Liver (tissue), 9 donors: Measurements from ENCODE around the gene ISG20L2. TPM values are rescaled to one million over a fixed set of nuclear protein-coding genes. Genes with fewer than 3 reads are reported as not detected.

ENCODE experiments used
- DNase-seq: peaks from one replicate; pipeline ENCODE4 v3.0.0-alpha.2; 2017; ENCODE audit warnings: low spot score
- H3K27ac ChIP-seq, 2 donors: one replicate each; pipeline ENCODE4 v1.7.0; 2013; ENCODE audit warnings: inconsistent platforms in 2 of 2, low read length in 2 of 2, control low read depth in 1 of 2, low read depth in 1 of 2, mild to moderate bottlenecking in 1 of 2
- H3K27me3 ChIP-seq, 4 donors: one replicate each; pipeline versions ENCODE4 v1.6.1 to v1.7.0; 2013; ENCODE audit warnings: low read length in 3 of 4, inconsistent platforms in 1 of 4, mild to moderate bottlenecking in 1 of 4, moderate library complexity in 1 of 4; ENCODE audit not compliant: control insufficient read depth in 4 of 4, insufficient read depth in 4 of 4
- H3K36me3 ChIP-seq, 4 donors: one replicate each; pipeline versions ENCODE4 v1.6.1 to v1.7.0; 2013; ENCODE audit warnings: low read length in 3 of 4, mild to moderate bottlenecking in 3 of 4, low read depth in 1 of 4, moderate library complexity in 1 of 4; ENCODE audit not compliant: control insufficient read depth in 4 of 4, insufficient read depth in 3 of 4
- H3K4me1 ChIP-seq, 4 donors: one replicate each; pipeline versions ENCODE4 v1.6.1 to v1.7.0; 2013; ENCODE audit warnings: low read length in 3 of 4, mild to moderate bottlenecking in 3 of 4, moderate library complexity in 1 of 4; ENCODE audit not compliant: control insufficient read depth in 4 of 4, insufficient read depth in 4 of 4
- H3K4me3 ChIP-seq, 3 donors: one replicate each; pipeline versions ENCODE4 v1.6.1 to v1.7.0; 2013; ENCODE audit warnings: low read length in 3 of 3, control low read depth in 1 of 3, low read depth in 1 of 3, mild to moderate bottlenecking in 1 of 3
- H3K9ac ChIP-seq, 2 donors: one replicate each; pipeline ENCODE4 v1.7.0; 2013; ENCODE audit warnings: low read length in 2 of 2, mild to moderate bottlenecking in 2 of 2, moderate library complexity in 2 of 2, control low read depth in 1 of 2, low read depth in 1 of 2
- H3K9me3 ChIP-seq, 4 donors: one replicate each; pipeline versions ENCODE4 v1.6.1 to v1.7.0; 2013; ENCODE audit warnings: low read length in 3 of 4; ENCODE audit not compliant: control insufficient read depth in 4 of 4
- ATF3 ChIP-seq: IDR thresholded peaks from 2 replicates; pipeline ENCODE4 v1.6.1; 2016; ENCODE audit warnings: antibody characterized with exemption
- CTCF ChIP-seq: fragments of 150-350 bp; IDR thresholded peaks from 2 replicates; pipeline ENCODE4 v1.5.1; 2017; ENCODE audit warnings: improper control_type of control experiment, low read depth, low read length; ENCODE audit not compliant: missing input control
- EGR1 ChIP-seq, 2 donors: IDR thresholded peaks; 2 replicates each; pipeline ENCODE4 v1.6.1; 2016 to 2018; ENCODE audit warnings: antibody characterized with exemption in 2 of 2, low read depth in 2 of 2
- FOXA1 ChIP-seq: IDR thresholded peaks from 2 replicates; pipeline ENCODE4 v1.6.1; 2016; ENCODE audit warnings: antibody characterized with exemption
- FOXA2 ChIP-seq: IDR thresholded peaks from 2 replicates; pipeline ENCODE4 v1.6.1; 2016; ENCODE audit warnings: antibody characterized with exemption
- GABPA ChIP-seq, 2 donors: IDR thresholded peaks in 1 of 2; conservative IDR thresholded peaks in 1 of 2; 2 replicates each; pipeline ENCODE4 v1.6.1; 2016; ENCODE audit warnings: antibody characterized with exemption in 2 of 2, mild to moderate bottlenecking in 1 of 2, moderate library complexity in 1 of 2
- HNF4A ChIP-seq, 2 donors: conservative IDR thresholded peaks; 2 replicates each; pipeline ENCODE4 v1.6.1; 2016; ENCODE audit warnings: antibody characterized with exemption in 2 of 2, mild to moderate bottlenecking in 2 of 2
- HNF4G ChIP-seq: IDR thresholded peaks from 2 replicates; pipeline ENCODE4 v1.6.1; 2016; ENCODE audit warnings: antibody characterized with exemption
- JUND ChIP-seq, 2 donors: IDR thresholded peaks; 2 replicates each; pipeline ENCODE4 v1.6.1; 2016; ENCODE audit warnings: antibody characterized with exemption in 2 of 2
- NR2F2 ChIP-seq: IDR thresholded peaks from 2 replicates; pipeline ENCODE4 v1.6.1; 2016; ENCODE audit warnings: antibody characterized with exemption
- RAD21 ChIP-seq, 2 donors: IDR thresholded peaks; 2 replicates each; pipeline ENCODE4 v1.6.1; 2016; ENCODE audit warnings: antibody characterized with exemption in 2 of 2, mild to moderate bottlenecking in 2 of 2
- RXRA ChIP-seq, 2 donors: IDR thresholded peaks; 2 replicates each; pipeline ENCODE4 v1.6.1; 2017 to 2018; ENCODE audit warnings: antibody characterized with exemption in 2 of 2, mild to moderate bottlenecking in 1 of 2
- SP1 ChIP-seq: IDR thresholded peaks from 2 replicates; pipeline ENCODE4 v1.6.1; 2018; ENCODE audit warnings: antibody characterized with exemption, mild to moderate bottlenecking
- TAF1 ChIP-seq: conservative IDR thresholded peaks from 2 replicates; pipeline ENCODE4 v1.6.1; 2016; ENCODE audit warnings: antibody characterized with exemption, mild to moderate bottlenecking
- YY1 ChIP-seq: IDR thresholded peaks from 2 replicates; pipeline ENCODE4 v1.6.1; 2016; ENCODE audit warnings: antibody characterized with exemption, mild to moderate bottlenecking
- ZBTB33 ChIP-seq: IDR thresholded peaks from 2 replicates; pipeline ENCODE4 v1.6.1; 2016; ENCODE audit warnings: antibody characterized with exemption
- WGBS: extraction: QIAGEN DNeasy Blood & Tissue Kit; methylation state at CpG from one replicate; pipeline ENCODE4 v1.1.7; 2013; 5-methylcytosine and 5-hydroxymethylcytosine counted together
- polyA plus RNA-seq, 2 donors: library from polyadenylated mRNA; stranded (reverse) in 1 of 2; unstranded in 1 of 2; fragments of 200-250 nt in 1 of 2; fragments of >200 nt in 1 of 2; fragmentation: Nextera tagmentation in 1 of 2; extraction: Ambion mirVana in 1 of 2; gene quantifications; one replicate each; pipeline versions ENCODE4 v1.2.1 to v1.2.3, GENCODE V29; 2013 to 2015
- total RNA-seq, 2 donors: library from RNA; depleted of rRNA; stranded (reverse); fragments of >200 nt; gene quantifications; one replicate each; pipeline ENCODE4 v1.2.3, GENCODE V29; 2014
- TF ChIP-seq, protein P1 (sequence below): IDR thresholded peaks from 2 replicates; pipeline ENCODE4 v1.6.1; 2016; ENCODE audit warnings: antibody characterized with exemption, mild to moderate bottlenecking
- TF ChIP-seq, protein P2 (sequence below): IDR thresholded peaks from 2 replicates; pipeline ENCODE4 v1.6.1; 2016; ENCODE audit warnings: antibody characterized with exemption
- donor health status: healthy.
- donor health status: healthy.
- donor health status: healthy.
- donor health status: healthy.
- donor health status: healthy.

Gene ISG20L2
- total and polyA plus RNA-seq, 4 donors = 5.6 to 9.9 (median 6.7) TPM

DNA sequence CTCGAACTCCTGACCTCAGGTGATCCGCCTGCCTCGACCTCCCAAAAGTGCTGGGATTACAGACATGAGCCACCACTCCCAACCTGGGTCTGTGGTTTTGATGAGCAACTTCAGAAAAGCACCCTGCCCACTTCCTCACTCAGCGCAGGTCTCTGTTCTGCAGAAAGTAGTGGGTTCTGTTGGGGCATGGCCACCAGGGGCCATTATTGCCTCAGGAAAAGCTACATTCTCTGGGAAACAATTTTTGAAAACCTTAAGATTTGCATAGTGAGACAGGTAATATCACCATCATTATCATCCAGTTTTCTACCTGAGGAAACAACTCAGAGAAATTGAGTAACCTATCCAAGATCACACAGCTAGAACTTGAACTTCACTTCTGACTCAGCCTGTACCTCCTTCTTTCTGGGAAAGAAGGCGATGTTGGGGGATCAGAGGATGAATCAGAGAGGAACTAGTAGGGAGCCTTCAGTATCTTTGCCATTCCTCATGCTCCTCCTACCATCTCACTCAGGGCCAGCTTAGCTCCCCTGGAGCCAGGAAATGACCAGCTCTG is 44.3 kb downstream of the ISG20L2 start:
- no peaks in the 10 kb centered on the region for H3K36me3 ChIP-seq
- H3K27ac ChIP-seq = no peak overlapping the region
- no peaks in the 10 kb centered on the region for H3K9me3 ChIP-seq
- H3K4me3 ChIP-seq = no peak overlapping the region
- TF ChIP-seq, protein P1, sequence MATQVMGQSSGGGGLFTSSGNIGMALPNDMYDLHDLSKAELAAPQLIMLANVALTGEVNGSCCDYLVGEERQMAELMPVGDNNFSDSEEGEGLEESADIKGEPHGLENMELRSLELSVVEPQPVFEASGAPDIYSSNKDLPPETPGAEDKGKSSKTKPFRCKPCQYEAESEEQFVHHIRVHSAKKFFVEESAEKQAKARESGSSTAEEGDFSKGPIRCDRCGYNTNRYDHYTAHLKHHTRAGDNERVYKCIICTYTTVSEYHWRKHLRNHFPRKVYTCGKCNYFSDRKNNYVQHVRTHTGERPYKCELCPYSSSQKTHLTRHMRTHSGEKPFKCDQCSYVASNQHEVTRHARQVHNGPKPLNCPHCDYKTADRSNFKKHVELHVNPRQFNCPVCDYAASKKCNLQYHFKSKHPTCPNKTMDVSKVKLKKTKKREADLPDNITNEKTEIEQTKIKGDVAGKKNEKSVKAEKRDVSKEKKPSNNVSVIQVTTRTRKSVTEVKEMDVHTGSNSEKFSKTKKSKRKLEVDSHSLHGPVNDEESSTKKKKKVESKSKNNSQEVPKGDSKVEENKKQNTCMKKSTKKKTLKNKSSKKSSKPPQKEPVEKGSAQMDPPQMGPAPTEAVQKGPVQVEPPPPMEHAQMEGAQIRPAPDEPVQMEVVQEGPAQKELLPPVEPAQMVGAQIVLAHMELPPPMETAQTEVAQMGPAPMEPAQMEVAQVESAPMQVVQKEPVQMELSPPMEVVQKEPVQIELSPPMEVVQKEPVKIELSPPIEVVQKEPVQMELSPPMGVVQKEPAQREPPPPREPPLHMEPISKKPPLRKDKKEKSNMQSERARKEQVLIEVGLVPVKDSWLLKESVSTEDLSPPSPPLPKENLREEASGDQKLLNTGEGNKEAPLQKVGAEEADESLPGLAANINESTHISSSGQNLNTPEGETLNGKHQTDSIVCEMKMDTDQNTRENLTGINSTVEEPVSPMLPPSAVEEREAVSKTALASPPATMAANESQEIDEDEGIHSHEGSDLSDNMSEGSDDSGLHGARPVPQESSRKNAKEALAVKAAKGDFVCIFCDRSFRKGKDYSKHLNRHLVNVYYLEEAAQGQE = no peak
- TF ChIP-seq NR2F2 (no peak), TAF1 (no peak), FOXA2 (no peak)
- TF ChIP-seq, protein P2, sequence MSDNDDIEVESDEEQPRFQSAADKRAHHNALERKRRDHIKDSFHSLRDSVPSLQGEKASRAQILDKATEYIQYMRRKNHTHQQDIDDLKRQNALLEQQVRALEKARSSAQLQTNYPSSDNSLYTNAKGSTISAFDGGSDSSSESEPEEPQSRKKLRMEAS = no peak
- WGBS = 71% methylated on average over 5 of the region's 5 CpGs
- DNase-seq = no peak
- no peak overlapping the region for H3K9ac ChIP-seq
- peaks cover 0 to 2% (median 0%) of the 10 kb centered on the region in 4 donors for H3K27me3 ChIP-seq
- peaks cover 0 to under 1% (median under 1%) of the 10 kb centered on the region in 4 donors for H3K4me1 ChIP-seq

- no peak overlapping the region for H3K4me3 ChIP-seq
- no peaks in the 10 kb centered on the region for H3K9me3 ChIP-seq
- no peak for DNase-seq
- WGBS = 79% methylated on average over 5 of the region's 5 CpGs
- H3K9ac ChIP-seq = no peak overlapping the region
- H3K27ac ChIP-seq = no peak overlapping the region
- no peaks in the 10 kb centered on the region for H3K36me3 ChIP-seq
- peaks cover 0 to 7% (median 4%) of the 10 kb centered on the region in 4 donors for H3K27me3 ChIP-seq
- TF ChIP-seq GABPA (IDR thresholded peaks at IDR 0.05 in 1 of 2, conservative IDR thresholded peaks at IDR 0.05 in 1 of 2) (no peak), JUND (IDR thresholded peaks at IDR 0.05) (no peak), CTCF (no peak), FOXA2 (no peak), EGR1 (IDR thresholded peaks at IDR 0.05; ENCODE audit: low read depth in 2 of 2) (no peak), HNF4G (no peak), RAD21 (IDR thresholded peaks at IDR 0.05) (no peak), TAF1 (no peak), FOXA1 (no peak), HNF4A (conservative IDR thresholded peaks at IDR 0.05) (no peak), YY1 (no peak), ZBTB33 (no peak), ATF3 (no peak), RXRA (IDR thresholded peaks at IDR 0.05) (no peak), NR2F2 (no peak), SP1 (no peak)
- TF ChIP-seq, protein P1 = no peak
- TF ChIP-seq, protein P2 = no peak
- H3K4me1 ChIP-seq = peaks cover 0 to 7% (median under 1%) of the 10 kb centered on the region in 4 donors
These were observed 46.2 kb downstream of the ISG20L2 start for GRCh38 chr1:156682166-156682890.
